Lower leg skin (tissue), 4 donors: ENCODE results near the gene AK8. TPM values are rescaled to one million over a fixed set of nuclear protein-coding genes. Genes with fewer than 3 reads are reported as not detected.
A peak's percentile ranks its signal among the peaks of the same experiment; 100 is the strongest.

Experiments
- DNase-seq, 2 donors: peaks; one replicate each; pipeline ENCODE4 v3.0.0-alpha.2; 2019; ENCODE audit warnings: low spot score in 2 of 2
- H3K4me3 ChIP-seq: fragments of 200-600 bp; sonication (generic); 2 replicates; pipeline ENCODE4 v1.5.1; 2017; ENCODE audit warnings: mild to moderate bottlenecking, low read depth; ENCODE audit not compliant: poor library complexity, severe bottlenecking
- CTCF ChIP-seq, 3 donors: fragments of 450-650 bp; IDR thresholded peaks; one replicate each; pipeline ENCODE4 v1.5.1; 2016; ENCODE audit warnings: antibody characterized with exemption in 3 of 3, mild to moderate bottlenecking in 3 of 3, moderate library complexity in 2 of 3
- POLR2A ChIP-seq, 2 donors: fragments of 450-650 bp; IDR thresholded peaks; one replicate each; pipeline ENCODE4 v1.6.1; 2016 to 2017; ENCODE audit warnings: antibody characterized with exemption in 2 of 2, mild to moderate bottlenecking in 1 of 2, moderate library complexity in 1 of 2
- WGBS, 2 donors: methylation state at CpG; one replicate each; pipeline ENCODE4 v1.1.5; 2018; 5-methylcytosine and 5-hydroxymethylcytosine counted together
- intact Hi-C: fragments of 100-400 bp; cut with DNase I; formaldehyde crosslinking; loops from one replicate; pipeline ENCODE4 v1.15.0; 2023; ENCODE audit warnings: low total_unique reads
- total RNA-seq, 4 donors: library from RNA; depleted of rRNA; stranded (reverse); fragments of >200 nt; gene quantifications; one replicate each; pipeline ENCODE4 v1.1.0, GENCODE V29; 2016

Gene AK8
- total RNA-seq, 4 donors from 2014 or later = 1.4 to 5.5 (median 2.0) TPM

- no peak overlapping the region for H3K4me3 ChIP-seq
- 88 to 91% methylated on average over 19 of the region's 19 CpGs for WGBS, 2 donors
- TF ChIP-seq CTCF (IDR thresholded peaks at IDR 0.05) = no peak
- TF ChIP-seq POLR2A (IDR thresholded peaks at IDR 0.05) = no peak
- peak in 1 of 2 donors; percentile 80 for DNase-seq
- intact Hi-C loops = no loop called here
Observed at GRCh38 chr9:132745756-132746709, 132.1 kb downstream of the AK8 start.

GRCh38 chr9:132744881-132745755 lies 133.0 kb downstream of the AK8 start:
- no peak overlapping the region for H3K4me3 ChIP-seq
- peak in 1 of 2 donors; percentile 78 for DNase-seq
- TF ChIP-seq POLR2A (IDR thresholded peaks at IDR 0.05) = no peak
- WGBS, 2 donors = 19 to 28% methylated on average over 43 of the region's 43 CpGs
- intact Hi-C loops = no loop called here

GRCh38 chr9:132743931-132744479 lies 134.1 kb downstream of the AK8 start:
- WGBS, 2 donors = 42 to 49% methylated on average over 13 of the region's 13 CpGs
- intact Hi-C loops = no loop called here
- H3K4me3 ChIP-seq = no peak overlapping the region
- TF ChIP-seq POLR2A (IDR thresholded peaks at IDR 0.05) (no peak), CTCF (IDR thresholded peaks at IDR 0.05) (no peak)
- peak in 1 of 2 donors; percentile 52 for DNase-seq

GRCh38 chr9:132742821-132743311 lies 135.2 kb downstream of the AK8 start:
- DNase-seq = peak in 1 of 2 donors; percentile 74
- 61 to 63% methylated on average over 17 of the region's 17 CpGs for WGBS, 2 donors
- intact Hi-C loops = no loop called here
- no peak overlapping the region for H3K4me3 ChIP-seq
- TF ChIP-seq POLR2A (IDR thresholded peaks at IDR 0.05) = no peak
- no peak for TF ChIP-seq CTCF (IDR thresholded peaks at IDR 0.05)

- intact Hi-C loops = no loop called here
- TF ChIP-seq CTCF (IDR thresholded peaks at IDR 0.05) = no peak
- TF ChIP-seq POLR2A (IDR thresholded peaks at IDR 0.05) = no peak
- 92% methylated on average over 15 of the region's 15 CpGs for WGBS, 2 donors
- DNase-seq = no peak
- no peak overlapping the region for H3K4me3 ChIP-seq
Observed at GRCh38 chr9:132740526-132741309, 137.4 kb downstream of the AK8 start.
